ENCODE measurements around the gene DCAF11. TPM values are rescaled to one million over a fixed set of nuclear protein-coding genes. Genes with fewer than 3 reads are reported as not detected.

DCAF11 gene
- total RNA-seq, 1 donor from 2014 or later: 75.6 TPM

- Histone ChIP-seq H3K4me3 (no peak overlapping the region), H3K9me3 (no peaks in the 10 kb centered on the region), H3K4me1 (peaks cover 11% of the 10 kb centered on the region), H3K27me3 (no peaks in the 10 kb centered on the region), H3K36me3 (no peaks in the 10 kb centered on the region), H3K27ac (no peak overlapping the region)
- intact Hi-C loops (cut with DNase I): no loop called here
- DNase-seq (ENCODE audit: extremely low spot score in 2 of 2): no peak
- TF ChIP-seq POLR2A (IDR thresholded peaks at IDR 0.05) (no peak), POLR2AphosphoS5 (IDR thresholded peaks at IDR 0.05; ENCODE audit: insufficient read depth in 1 of 2, low read depth in 1 of 2) (no peak), CTCF (IDR thresholded peaks at IDR 0.05) (no peak)
These were observed 30.1 kb upstream of the DCAF11 start for GRCh38 chr14:24084440-24084839.

GRCh38 chr14:24085215-24085614 is 29.4 kb upstream of the DCAF11 start:
- H3K9me3 ChIP-seq: no peaks in the 10 kb centered on the region
- TF ChIP-seq POLR2AphosphoS5 (IDR thresholded peaks at IDR 0.05; ENCODE audit: insufficient read depth in 1 of 2, low read depth in 1 of 2) (no peak), POLR2A (IDR thresholded peaks at IDR 0.05) (no peak), CTCF (IDR thresholded peaks at IDR 0.05) (no peak)
- no peak overlapping the region for H3K27ac ChIP-seq
- no peak overlapping the region for H3K4me3 ChIP-seq
- intact Hi-C loops (cut with DNase I): no loop called here
- H3K27me3 ChIP-seq: no peaks in the 10 kb centered on the region
- H3K4me1 ChIP-seq: peaks cover 11% of the 10 kb centered on the region
- H3K36me3 ChIP-seq: no peaks in the 10 kb centered on the region
- DNase-seq (ENCODE audit: extremely low spot score in 2 of 2): no peak

GRCh38 chr14:24086193-24086955 is 28.2 kb upstream of the DCAF11 start:
- no peak for TF ChIP-seq CTCF (IDR thresholded peaks at IDR 0.05)
- no peak for TF ChIP-seq POLR2AphosphoS5 (IDR thresholded peaks at IDR 0.05; ENCODE audit: insufficient read depth in 1 of 2, low read depth in 1 of 2)
- TF ChIP-seq POLR2A (IDR thresholded peaks at IDR 0.05): no peak
- DNase-seq (ENCODE audit: extremely low spot score in 2 of 2): no peak
- Histone ChIP-seq H3K36me3 (no peaks in the 10 kb centered on the region), H3K4me1 (peaks cover 4% of the 10 kb centered on the region), H3K4me3 (no peak overlapping the region), H3K9me3 (no peaks in the 10 kb centered on the region), H3K27ac (no peak overlapping the region), H3K27me3 (no peaks in the 10 kb centered on the region)
- intact Hi-C loops (cut with DNase I): no loop called here

GRCh38 chr14:24087004-24087403 is 27.6 kb upstream of the DCAF11 start:
- intact Hi-C loops (cut with DNase I): no loop called here
- H3K27me3 ChIP-seq: no peaks in the 10 kb centered on the region
- H3K4me3 ChIP-seq: no peak overlapping the region
- DNase-seq (ENCODE audit: extremely low spot score in 2 of 2): no peak
- H3K4me1 ChIP-seq: no peaks in the 10 kb centered on the region
- H3K9me3 ChIP-seq: no peaks in the 10 kb centered on the region
- TF ChIP-seq POLR2A (IDR thresholded peaks at IDR 0.05) (no peak), CTCF (IDR thresholded peaks at IDR 0.05) (no peak)
- H3K36me3 ChIP-seq: no peaks in the 10 kb centered on the region
- no peak overlapping the region for H3K27ac ChIP-seq

- no peak for DNase-seq (ENCODE audit: extremely low spot score in 2 of 2)
These were observed 26.5 kb upstream of the DCAF11 start for GRCh38 chr14:24088095-24088494.

More at GRCh38 chr14:24088095-24088494, 26.5 kb upstream of the DCAF11 start:
- TF ChIP-seq CTCF (IDR thresholded peaks at IDR 0.05) (no peak), POLR2AphosphoS5 (IDR thresholded peaks at IDR 0.05; ENCODE audit: insufficient read depth in 1 of 2, low read depth in 1 of 2) (no peak), POLR2A (IDR thresholded peaks at IDR 0.05) (no peak)
- intact Hi-C loops (cut with DNase I): no loop called here
- no peak overlapping the region for H3K4me3 ChIP-seq
- H3K27ac ChIP-seq: no peak overlapping the region
- no peaks in the 10 kb centered on the region for H3K27me3 ChIP-seq
- H3K36me3 ChIP-seq: no peaks in the 10 kb centered on the region
- no peaks in the 10 kb centered on the region for H3K9me3 ChIP-seq
- H3K4me1 ChIP-seq: peaks cover 2% of the 10 kb centered on the region

Measured in vagina (tissue), 2 donors.